ENCODE results near the gene SLC12A8. TPM values are rescaled to one million over a fixed set of nuclear protein-coding genes. Genes with fewer than 3 reads are reported as not detected.

SLC12A8 gene
- total and polyA plus RNA-seq, 2 of the 13 experiments (the other 11 are each of a cell fraction or from before 2014, with no cell fraction given) = 0.44 to 0.71 TPM

GRCh38 chr3:125147491-125147820 lies 65.1 kb downstream of the SLC12A8 start:
- no peaks in the 10 kb centered on the region for H4K20me1 ChIP-seq (ENCODE audit: insufficient read depth, low read length)
- ATAC-seq = peak; percentile 22
- FAIRE-seq = no peak
- 39% methylated on average over 4 of the region's 6 CpGs for WGBS (ENCODE audit: low lambda C conversion rate)
- intact Hi-C loops (cut with micrococcal nuclease; ENCODE audit: unreplicated experiment) = no loop called here
- in situ Hi-C loops (cut with HindIII; ENCODE audit: extremely low pct_ligation_motif_present, low pct_unique_long_range_greater_than_20kb) = no loop called here
- H3K36me3 ChIP-seq (replicated peaks in 1 of 2; ENCODE audit: control insufficient read depth in 1 of 2, insufficient read depth in 2 of 2, low read length in 2 of 2) = no peaks in the 10 kb centered on the region
- ChIA-PET CTCF (ENCODE audit: low intra/inter-chr PET ratio, low total read pairs) (no interaction called here), POLR2A (no interaction called here)
- peak overlapping the region; percentile 10; the same call in 1 of the 2 replicates for H3K4me2 ChIP-seq (ENCODE audit: low read depth, low read length)
- H3K4me1 ChIP-seq (ENCODE audit: insufficient read depth, low read length) = peaks cover 20% of the 10 kb centered on the region
- H3K9ac ChIP-seq (ENCODE audit: insufficient read depth, low read depth, low read length) = no peak overlapping the region
- no peaks in the 10 kb centered on the region for H3K79me2 ChIP-seq (ENCODE audit: insufficient read depth, low read length)
- H3K9me3 ChIP-seq (ENCODE audit: low read length) = no peaks in the 10 kb centered on the region
- H2AFZ ChIP-seq (ENCODE audit: low read length) = no peak overlapping the region
- H3K27ac ChIP-seq (ENCODE audit: extremely low read length, insufficient read depth, low read length) = no peak overlapping the region
- no peak for DNase-seq (ENCODE audit: low spot score)
- 0 out of 2 replicates have a peak, but pooled peaks have one; percentile 0 for TF ChIP-seq ZFP91 (CRISPR knock-in tag; IDR thresholded peaks at IDR 0.05; ENCODE audit: borderline replicate concordance)
- no peak for TF ChIP-seq HES4 (CRISPR knock-in tag; IDR thresholded peaks at IDR 0.05; ENCODE audit: borderline replicate concordance)
- no peak overlapping the region for H3K4me3 ChIP-seq (replicated peaks in 1 of 3; ENCODE audit: insufficient read depth in 1 of 3, low read depth in 2 of 3, low read length in 3 of 3)
- BruUV-seq (replicated peaks) = no TSS peak
- H3K27me3 ChIP-seq (ENCODE audit: control insufficient read depth in 1 of 2, insufficient read depth in 2 of 2, low read length in 2 of 2) = peaks cover 0 to 20% of the 10 kb centered on the region in 2 experiments; a peak in 2 of 5 replicates

- Histone ChIP-seq H3K9ac (ENCODE audit: insufficient read depth, low read depth, low read length) (no peak overlapping the region), H3K4me1 (ENCODE audit: insufficient read depth, low read length) (peaks cover 20% of the 10 kb centered on the region), H4K20me1 (ENCODE audit: insufficient read depth, low read length) (no peaks in the 10 kb centered on the region), H3K27me3 (ENCODE audit: control insufficient read depth in 1 of 2, insufficient read depth in 2 of 2, low read length in 2 of 2) (peaks cover 0 to 25% of the 10 kb centered on the region in 2 experiments; a peak in 2 of 5 replicates), H3K27ac (ENCODE audit: extremely low read length, insufficient read depth, low read length) (no peak overlapping the region), H3K4me2 (ENCODE audit: low read depth, low read length) (peak overlapping the region; percentile 10; the same call in 1 of the 2 replicates), H3K4me3 (replicated peaks in 1 of 3; ENCODE audit: insufficient read depth in 1 of 3, low read depth in 2 of 3, low read length in 3 of 3) (no peak overlapping the region), H3K79me2 (ENCODE audit: insufficient read depth, low read length) (no peaks in the 10 kb centered on the region), H3K36me3 (replicated peaks in 1 of 2; ENCODE audit: control insufficient read depth in 1 of 2, insufficient read depth in 2 of 2, low read length in 2 of 2) (no peaks in the 10 kb centered on the region), H2AFZ (ENCODE audit: low read length) (no peak overlapping the region), H3K9me3 (ENCODE audit: low read length) (no peaks in the 10 kb centered on the region)
- ChIA-PET POLR2A (no interaction called here), CTCF (ENCODE audit: low intra/inter-chr PET ratio, low total read pairs) (no interaction called here)
- FAIRE-seq (no peak), DNase-seq (ENCODE audit: low spot score) (no peak), ATAC-seq (peak; percentile 81)
- no TSS peak for BruUV-seq (replicated peaks)
- in situ Hi-C loops (cut with HindIII; ENCODE audit: extremely low pct_ligation_motif_present, low pct_unique_long_range_greater_than_20kb) = no loop called here
- WGBS (ENCODE audit: low lambda C conversion rate) = 58% methylated on average over 18 of the region's 22 CpGs
- intact Hi-C loops (cut with micrococcal nuclease; ENCODE audit: unreplicated experiment) = no loop called here
- no peak for TF ChIP-seq DR1 (CRISPR knock-in tag; IDR thresholded peaks at IDR 0.05)
- peak; percentile 76 for TF ChIP-seq ZFP91 (CRISPR knock-in tag; IDR thresholded peaks at IDR 0.05; ENCODE audit: borderline replicate concordance)
- peak; percentile 85 for TF ChIP-seq ZNF770 (CRISPR knock-in tag; IDR thresholded peaks at IDR 0.05)
- TF ChIP-seq PBX2 (CRISPR knock-in tag; IDR thresholded peaks at IDR 0.05) = no peak
These were observed 65.7 kb downstream of the SLC12A8 start for GRCh38 chr3:125146626-125147490.

Measured in HepG2 (cell line).